OCI-LY1 (cell line): ENCODE measurements around the gene CEP85.

Experiments
- H2AFZ ChIP-seq: fragments of 200-600 bp; sonication (generic), shearing (Covaris generic); 2 replicates; pipeline ENCODE4 v1.6.0; 2014; ENCODE audit warnings: antibody characterized with exemption, mild to moderate bottlenecking, low read length
- H3F3A ChIP-seq: fragments of 200-600 bp; sonication (generic), shearing (Covaris generic); 2 replicates; pipeline ENCODE4 v1.6.0; 2014; ENCODE audit warnings: mild to moderate bottlenecking, antibody characterized with exemption, low read length, moderate library complexity; ENCODE audit not compliant: insufficient read depth
- H3K27ac ChIP-seq: fragments of 200-600 bp; sonication (generic); 2 replicates; pipeline ENCODE4 v1.5.1; 2014; ENCODE audit warnings: low read length, mixed run types, mild to moderate bottlenecking, low read depth; ENCODE audit not compliant: poor library complexity, severe bottlenecking
- H3K27me3 ChIP-seq: fragments of 200-600 bp; sonication (generic); 2 replicates; pipeline ENCODE4 v1.6.0; 2014; ENCODE audit warnings: antibody characterized with exemption, mild to moderate bottlenecking, low read length, moderate library complexity; ENCODE audit not compliant: insufficient read depth
- H3K36me3 ChIP-seq: fragments of 200-600 bp; sonication (generic); 2 replicates; pipeline ENCODE4 v1.6.1; 2014; ENCODE audit warnings: mild to moderate bottlenecking, antibody characterized with exemption, low read length, moderate library complexity, mixed read lengths; ENCODE audit not compliant: insufficient read depth
- H3K4me1 ChIP-seq: fragments of 200-600 bp; sonication (generic); 2 replicates; pipeline ENCODE4 v1.5.1; 2014; ENCODE audit warnings: mild to moderate bottlenecking, low read length, moderate library complexity; ENCODE audit not compliant: insufficient read depth, severe bottlenecking
- H3K4me2 ChIP-seq: fragments of 200-600 bp; sonication (generic), shearing (Covaris generic); 2 replicates; pipeline ENCODE4 v1.6.1; 2014; ENCODE audit warnings: low read length
- H3K4me3 ChIP-seq: fragments of 200-600 bp; sonication (generic); 2 replicates; pipeline ENCODE4 v1.5.1; 2014; ENCODE audit warnings: low read length, low read depth, mild to moderate bottlenecking, mixed read lengths; ENCODE audit not compliant: poor library complexity, severe bottlenecking
- H3K79me2 ChIP-seq: fragments of 200-600 bp; shearing (Covaris generic); 2 replicates; pipeline ENCODE4 v1.6.1; 2016; ENCODE audit warnings: mixed run types, low read length, mixed read lengths; ENCODE audit not compliant: insufficient read depth
- H3K9ac ChIP-seq: fragments of 200-600 bp; sonication (generic), shearing (Covaris generic); 2 replicates; pipeline ENCODE4 v1.6.1; 2014; ENCODE audit warnings: mild to moderate bottlenecking, low read length, mixed read lengths
- H3K9me2 ChIP-seq: fragments of 200-600 bp; sonication (generic), shearing (Covaris generic); 2 replicates; pipeline ENCODE4 v1.6.1; 2014; ENCODE audit warnings: low read depth, mild to moderate bottlenecking, low read length, mixed read lengths
- H3K9me3 ChIP-seq: fragments of 200-600 bp; shearing (Covaris generic); 2 replicates; pipeline ENCODE4 v1.6.1; 2014; ENCODE audit warnings: low read length, mixed read lengths
- H4K20me1 ChIP-seq: fragments of 200-600 bp; sonication (generic), shearing (Covaris generic); 2 replicates; pipeline ENCODE4 v1.6.0; 2016; ENCODE audit warnings: mild to moderate bottlenecking, low read length; ENCODE audit not compliant: insufficient read depth
- EZH2 ChIP-seq: fragments of 200-600 bp; sonication (generic), shearing (Covaris generic); IDR thresholded peaks from 2 replicates; pipeline ENCODE4 v1.8.0; 2017; ENCODE audit warnings: borderline replicate concordance, mixed run types, mild to moderate bottlenecking, antibody characterized with exemption, low read length, moderate library complexity, mixed read lengths
- TF ChIP-seq, protein P1 (sequence below): fragments of 200-600 bp; sonication (generic), shearing (Covaris generic); IDR thresholded peaks from 2 replicates; pipeline ENCODE4 v1.5.1; 2017; ENCODE audit warnings: mild to moderate bottlenecking, antibody characterized with exemption, low read length, moderate library complexity, mixed read lengths

CEP85 gene

GRCh38 chr1:26203642-26204318, 30.2 kb upstream of the CEP85 start:
- Histone ChIP-seq H3K27ac (no peak overlapping the region), H4K20me1 (no peaks in the 10 kb centered on the region), H2AFZ (no peak overlapping the region), H3K9me2 (no peaks in the 10 kb centered on the region), H3K4me3 (no peak overlapping the region), H3K79me2 (no peaks in the 10 kb centered on the region), H3K4me2 (no peak overlapping the region), H3F3A (no peaks in the 10 kb centered on the region), H3K36me3 (no peaks in the 10 kb centered on the region), H3K27me3 (no peaks in the 10 kb centered on the region; the same call in 1 of the 2 replicates), H3K4me1 (no peaks in the 10 kb centered on the region), H3K9ac (no peak overlapping the region), H3K9me3 (no peaks in the 10 kb centered on the region)
- no peak for TF ChIP-seq EZH2
- TF ChIP-seq, protein P1, sequence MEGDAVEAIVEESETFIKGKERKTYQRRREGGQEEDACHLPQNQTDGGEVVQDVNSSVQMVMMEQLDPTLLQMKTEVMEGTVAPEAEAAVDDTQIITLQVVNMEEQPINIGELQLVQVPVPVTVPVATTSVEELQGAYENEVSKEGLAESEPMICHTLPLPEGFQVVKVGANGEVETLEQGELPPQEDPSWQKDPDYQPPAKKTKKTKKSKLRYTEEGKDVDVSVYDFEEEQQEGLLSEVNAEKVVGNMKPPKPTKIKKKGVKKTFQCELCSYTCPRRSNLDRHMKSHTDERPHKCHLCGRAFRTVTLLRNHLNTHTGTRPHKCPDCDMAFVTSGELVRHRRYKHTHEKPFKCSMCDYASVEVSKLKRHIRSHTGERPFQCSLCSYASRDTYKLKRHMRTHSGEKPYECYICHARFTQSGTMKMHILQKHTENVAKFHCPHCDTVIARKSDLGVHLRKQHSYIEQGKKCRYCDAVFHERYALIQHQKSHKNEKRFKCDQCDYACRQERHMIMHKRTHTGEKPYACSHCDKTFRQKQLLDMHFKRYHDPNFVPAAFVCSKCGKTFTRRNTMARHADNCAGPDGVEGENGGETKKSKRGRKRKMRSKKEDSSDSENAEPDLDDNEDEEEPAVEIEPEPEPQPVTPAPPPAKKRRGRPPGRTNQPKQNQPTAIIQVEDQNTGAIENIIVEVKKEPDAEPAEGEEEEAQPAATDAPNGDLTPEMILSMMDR, result peak; percentile 25; the same call in 1 of the 2 replicates

DNA sequence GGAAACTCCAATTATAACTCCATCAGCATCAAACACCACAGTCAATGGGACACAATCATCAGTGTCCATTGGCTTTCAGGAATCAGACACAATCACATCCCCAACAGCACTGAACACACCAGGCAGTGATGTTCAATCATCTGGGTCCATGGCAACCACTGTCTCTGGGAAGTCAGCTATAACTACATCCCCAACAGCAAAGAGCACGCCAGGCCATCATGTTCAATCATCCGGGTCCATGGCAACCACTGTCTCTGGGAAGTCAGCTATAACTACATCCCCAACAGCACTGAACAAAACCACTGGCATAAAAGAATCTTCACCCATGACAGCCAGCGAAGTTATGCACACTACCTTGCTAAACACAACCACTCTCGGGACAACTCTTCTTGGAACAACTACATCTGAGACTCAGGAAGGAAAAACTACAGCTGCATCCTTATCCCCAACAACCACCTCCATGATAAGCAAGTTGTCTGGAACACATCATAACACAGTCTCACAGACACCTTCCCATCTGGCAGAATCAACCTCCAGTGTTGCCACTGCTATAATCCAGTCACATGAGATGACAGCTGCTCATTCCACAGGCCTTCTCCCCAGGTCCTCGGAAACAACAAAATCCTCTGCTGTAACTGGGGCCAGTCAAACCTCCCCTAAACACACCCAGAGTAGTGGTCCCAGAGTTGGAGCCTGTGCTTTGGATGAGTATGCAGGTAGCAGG, 23.7 kb upstream of the CEP85 start:
- no peaks in the 10 kb centered on the region for H3K4me1 ChIP-seq
- no peak overlapping the region for H3K9ac ChIP-seq
- H3K79me2 ChIP-seq, result no peaks in the 10 kb centered on the region
- no peak overlapping the region for H2AFZ ChIP-seq
- no peaks in the 10 kb centered on the region for H3K27me3 ChIP-seq
- no peak overlapping the region for H3K4me3 ChIP-seq
- no peak overlapping the region for H3K27ac ChIP-seq
- no peaks in the 10 kb centered on the region for H3K9me2 ChIP-seq
- no peaks in the 10 kb centered on the region for H3K36me3 ChIP-seq
- no peaks in the 10 kb centered on the region for H3K9me3 ChIP-seq
- no peaks in the 10 kb centered on the region for H4K20me1 ChIP-seq
- no peak overlapping the region for H3K4me2 ChIP-seq
- TF ChIP-seq, protein P1, result no peak
- TF ChIP-seq EZH2, result no peak
- no peaks in the 10 kb centered on the region for H3F3A ChIP-seq

DNA sequence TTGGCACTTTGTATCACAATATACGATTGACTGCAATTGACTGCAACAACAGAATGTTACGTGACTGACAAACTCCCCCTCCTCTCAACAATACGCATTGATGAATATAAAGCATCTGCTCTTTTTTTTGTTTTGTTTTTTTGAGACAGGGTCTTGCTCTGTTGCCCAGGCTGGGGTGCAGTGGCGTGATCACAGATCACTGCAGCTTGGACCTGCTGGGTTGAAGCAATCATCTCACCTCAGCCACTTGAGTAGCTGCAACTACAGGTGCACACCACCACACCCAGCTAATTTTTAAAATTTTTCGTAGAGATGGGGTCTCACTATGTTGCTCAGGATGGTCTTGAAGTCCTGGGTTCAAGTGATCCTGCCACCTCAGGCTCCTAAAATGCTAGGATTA, 21.3 kb upstream of the CEP85 start:
- Histone ChIP-seq H4K20me1 (no peaks in the 10 kb centered on the region), H3K9ac (no peak overlapping the region), H2AFZ (no peak overlapping the region)

More for the DNA sequence above, 21.3 kb upstream of the CEP85 start:
- H3K27ac ChIP-seq, result no peak overlapping the region
- H3K27me3 ChIP-seq, result no peaks in the 10 kb centered on the region
- H3K36me3 ChIP-seq, result no peaks in the 10 kb centered on the region
- H3K79me2 ChIP-seq, result no peaks in the 10 kb centered on the region
- H3K4me2 ChIP-seq, result no peak overlapping the region
- H3K9me2 ChIP-seq, result no peaks in the 10 kb centered on the region
- H3K4me1 ChIP-seq, result no peaks in the 10 kb centered on the region
- H3F3A ChIP-seq, result no peaks in the 10 kb centered on the region
- no peak for TF ChIP-seq EZH2
- TF ChIP-seq, protein P1, result no peak
- no peak overlapping the region for H3K4me3 ChIP-seq
- no peaks in the 10 kb centered on the region for H3K9me3 ChIP-seq
